ENCODE results near the gene PRM2.

The PRM2 gene, protein sequence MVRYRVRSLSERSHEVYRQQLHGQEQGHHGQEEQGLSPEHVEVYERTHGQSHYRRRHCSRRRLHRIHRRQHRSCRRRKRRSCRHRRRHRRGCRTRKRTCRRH

DNA sequence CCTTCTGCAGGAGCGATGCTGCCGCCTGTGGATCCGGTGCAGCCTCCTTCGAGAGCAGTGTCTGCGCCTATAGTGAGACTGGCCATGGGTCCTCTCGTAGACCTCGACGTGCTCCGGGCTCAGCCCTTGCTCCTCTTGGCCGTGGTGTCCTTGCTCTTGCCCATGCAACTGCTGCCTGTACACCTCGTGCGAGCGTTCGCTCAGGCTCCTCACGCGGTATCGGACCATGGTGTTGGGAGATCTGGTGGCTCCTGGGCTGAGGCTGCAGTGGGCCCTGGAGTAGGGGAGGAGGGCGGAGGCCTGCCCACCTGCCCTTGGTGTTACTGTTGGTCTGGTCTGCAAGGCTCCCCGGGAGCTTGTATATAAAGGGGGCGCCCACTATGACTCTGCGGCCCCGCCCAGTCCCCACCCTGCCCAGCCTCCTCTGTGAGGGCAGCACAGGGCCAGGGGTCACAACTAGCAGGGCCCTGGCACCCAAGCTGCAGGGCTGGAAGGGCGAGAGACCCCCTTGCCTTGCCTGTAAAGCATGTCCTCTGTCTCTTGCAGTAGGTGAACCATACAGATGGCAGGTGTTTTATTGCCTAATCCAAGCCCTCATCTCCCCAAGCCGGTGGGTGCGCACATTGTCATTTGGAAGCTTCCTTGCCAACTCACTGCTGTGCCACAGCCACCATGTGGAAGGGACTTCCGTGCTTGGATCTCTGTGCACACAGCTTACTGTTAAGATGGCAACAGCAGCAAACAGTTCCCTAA is at the start of gene PRM2:
TSS of gene PRM2 (minus strand) at position 338 of the 753 bp plus-strand sequence. CDS start at position 228, 110 bp downstream.
- no peak within 1 kb of the TSS for H3K4me3 ChIP-seq (replicated peaks; ENCODE audit: low read depth, low read length)
- DNase-seq (ENCODE audit: low read depth): no peak
- TF ChIP-seq, protein P1, sequence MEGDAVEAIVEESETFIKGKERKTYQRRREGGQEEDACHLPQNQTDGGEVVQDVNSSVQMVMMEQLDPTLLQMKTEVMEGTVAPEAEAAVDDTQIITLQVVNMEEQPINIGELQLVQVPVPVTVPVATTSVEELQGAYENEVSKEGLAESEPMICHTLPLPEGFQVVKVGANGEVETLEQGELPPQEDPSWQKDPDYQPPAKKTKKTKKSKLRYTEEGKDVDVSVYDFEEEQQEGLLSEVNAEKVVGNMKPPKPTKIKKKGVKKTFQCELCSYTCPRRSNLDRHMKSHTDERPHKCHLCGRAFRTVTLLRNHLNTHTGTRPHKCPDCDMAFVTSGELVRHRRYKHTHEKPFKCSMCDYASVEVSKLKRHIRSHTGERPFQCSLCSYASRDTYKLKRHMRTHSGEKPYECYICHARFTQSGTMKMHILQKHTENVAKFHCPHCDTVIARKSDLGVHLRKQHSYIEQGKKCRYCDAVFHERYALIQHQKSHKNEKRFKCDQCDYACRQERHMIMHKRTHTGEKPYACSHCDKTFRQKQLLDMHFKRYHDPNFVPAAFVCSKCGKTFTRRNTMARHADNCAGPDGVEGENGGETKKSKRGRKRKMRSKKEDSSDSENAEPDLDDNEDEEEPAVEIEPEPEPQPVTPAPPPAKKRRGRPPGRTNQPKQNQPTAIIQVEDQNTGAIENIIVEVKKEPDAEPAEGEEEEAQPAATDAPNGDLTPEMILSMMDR (IDR thresholded peaks at IDR 0.05; ENCODE audit: low read length, missing control alignments): no peak

DNA sequence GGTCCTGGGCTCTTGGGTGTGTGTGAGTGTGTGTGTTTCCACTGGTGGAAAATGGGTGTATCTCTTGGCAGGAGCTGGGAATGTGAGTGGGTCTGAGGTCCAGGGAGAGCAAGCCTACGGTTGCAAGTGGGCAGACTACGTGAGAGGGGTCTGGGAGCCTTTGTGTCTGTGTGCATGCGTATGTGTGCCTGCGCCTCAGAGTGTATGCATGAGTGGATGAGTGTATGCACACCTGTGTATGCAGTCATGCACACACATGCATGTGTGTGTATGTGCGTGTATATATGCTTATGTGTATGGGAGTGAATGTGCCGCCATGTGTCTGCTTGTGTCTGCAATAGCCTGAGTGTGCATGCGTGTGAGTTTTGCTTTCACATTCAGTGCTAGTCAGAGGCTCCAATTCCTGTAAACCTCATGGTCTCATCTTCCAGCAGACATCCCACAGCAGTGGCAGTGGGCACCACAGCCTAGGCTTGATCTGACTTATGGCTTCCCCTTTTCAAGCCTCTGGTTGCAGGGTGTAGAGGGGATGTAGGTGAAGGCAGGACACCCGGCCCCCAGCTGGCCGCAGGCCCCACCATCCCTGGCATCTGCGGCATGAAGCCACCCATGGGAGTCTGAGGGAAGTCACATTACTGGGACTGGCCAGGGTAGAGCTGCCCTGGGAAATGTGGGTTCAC is 49.3 kb upstream of the PRM2 start:
- DNase-seq (ENCODE audit: low read depth): no peak

DNA sequence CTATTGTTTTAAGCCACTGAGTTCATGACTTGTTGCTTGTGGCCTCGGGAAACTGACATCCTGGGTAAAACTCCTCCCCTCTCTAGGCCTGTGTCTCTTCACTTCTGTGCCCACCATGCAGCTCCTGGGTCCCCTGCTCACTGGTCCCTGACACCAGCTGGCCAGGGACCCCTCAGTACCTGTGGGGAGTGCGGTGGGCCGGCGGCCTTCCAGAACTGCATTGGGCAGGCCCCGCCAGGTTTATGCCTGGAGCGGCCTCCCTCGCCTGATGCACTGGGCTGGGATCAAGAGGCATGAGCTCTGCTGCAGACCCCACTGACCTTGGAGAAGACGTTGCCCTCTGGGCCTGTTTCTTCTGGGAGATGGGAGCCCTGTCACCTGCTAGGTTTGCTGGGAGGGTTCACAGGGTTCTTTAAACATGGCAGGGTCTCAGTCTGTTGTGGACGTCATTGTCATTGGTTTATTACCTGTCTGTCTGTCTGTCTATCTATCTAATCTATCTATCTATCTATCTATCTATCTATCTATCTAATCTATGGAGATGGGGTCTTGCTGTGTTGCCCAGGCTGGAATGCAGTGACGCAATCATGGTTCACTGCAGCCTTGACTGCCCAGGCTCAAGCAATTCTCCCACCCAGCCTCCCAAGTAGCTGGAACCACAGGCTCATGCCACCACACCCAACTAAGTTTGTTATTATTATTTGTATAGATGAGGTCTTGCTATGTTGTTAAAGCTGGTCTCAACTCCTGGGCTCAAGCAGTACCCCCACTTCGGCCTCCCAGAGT is 47.5 kb upstream of the PRM2 start:
- TF ChIP-seq, protein P1 (IDR thresholded peaks at IDR 0.05; ENCODE audit: low read length, missing control alignments): no peak
- no peak overlapping the region for H3K4me3 ChIP-seq (replicated peaks; ENCODE audit: low read depth, low read length)

More for the DNA sequence above, 49.3 kb upstream of the PRM2 start:
- H3K4me3 ChIP-seq (replicated peaks; ENCODE audit: low read depth, low read length): no peak overlapping the region
- TF ChIP-seq, protein P1 (IDR thresholded peaks at IDR 0.05; ENCODE audit: low read length, missing control alignments): no peak

DNA sequence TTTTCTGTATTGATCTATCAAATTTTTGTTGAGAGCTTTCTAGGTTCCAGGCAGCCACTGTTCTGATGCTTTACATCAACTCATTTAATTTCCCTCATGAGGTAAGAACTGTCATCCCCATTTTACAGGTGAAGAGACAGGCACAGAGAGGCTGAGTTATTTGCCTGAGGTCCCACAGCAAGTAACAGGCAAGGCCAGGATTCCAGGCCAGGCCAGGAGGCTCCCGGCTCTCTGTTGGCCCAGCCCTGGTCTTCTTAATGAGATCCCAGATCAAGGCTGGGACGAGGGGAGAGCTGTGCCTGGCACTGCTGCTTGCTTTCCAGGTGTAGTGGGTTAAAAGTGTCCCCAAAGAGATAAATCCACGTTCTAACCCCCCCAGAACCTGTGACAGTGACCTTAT is 46.5 kb upstream of the PRM2 start:
- H3K4me3 ChIP-seq (replicated peaks; ENCODE audit: low read depth, low read length): no peak overlapping the region
- DNase-seq (ENCODE audit: low read depth): no peak
- TF ChIP-seq, protein P1 (IDR thresholded peaks at IDR 0.05; ENCODE audit: low read length, missing control alignments): no peak

More for the DNA sequence above, 47.5 kb upstream of the PRM2 start:
- DNase-seq (ENCODE audit: low read depth): no peak

DNA sequence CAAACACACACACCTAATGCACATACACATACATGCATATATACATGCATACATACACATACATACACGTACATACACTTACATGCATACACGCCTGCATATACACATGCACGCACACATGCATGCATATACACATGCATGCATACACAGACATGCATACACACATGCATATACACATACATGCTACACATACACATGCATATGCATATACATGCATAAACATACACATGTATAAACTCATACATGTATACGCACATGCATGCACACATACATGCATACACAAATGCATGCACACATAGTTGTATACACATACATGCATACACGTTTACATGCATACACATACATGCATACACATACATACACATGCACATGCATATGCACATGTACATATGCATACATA is 45.4 kb upstream of the PRM2 start:
- no peak overlapping the region for H3K4me3 ChIP-seq (replicated peaks; ENCODE audit: low read depth, low read length)
- DNase-seq (ENCODE audit: low read depth): no peak
- TF ChIP-seq, protein P1 (IDR thresholded peaks at IDR 0.05; ENCODE audit: low read length, missing control alignments): no peak

DNA sequence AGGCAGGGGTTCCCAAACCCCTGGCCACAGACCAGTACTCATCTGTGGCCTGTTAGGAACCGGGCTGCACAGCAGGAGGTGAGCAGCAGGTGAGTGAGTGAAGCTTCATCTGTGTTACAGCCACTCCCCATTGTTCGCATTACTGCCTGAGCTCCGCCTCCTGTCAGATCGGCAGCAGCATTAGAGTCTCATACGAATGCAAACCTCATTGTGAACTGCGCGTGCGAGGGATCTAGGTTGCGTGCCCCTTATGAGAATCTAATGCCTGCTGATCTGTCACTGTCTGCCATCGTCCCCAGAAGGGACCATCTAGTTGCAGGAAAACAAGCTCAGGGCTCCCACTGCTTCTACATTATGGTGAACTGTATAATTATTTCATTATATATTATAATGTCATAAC is 43.9 kb upstream of the PRM2 start:
- H3K4me3 ChIP-seq (replicated peaks; ENCODE audit: low read depth, low read length): no peak overlapping the region
- TF ChIP-seq, protein P1 (IDR thresholded peaks at IDR 0.05; ENCODE audit: low read length, missing control alignments): no peak
- DNase-seq (ENCODE audit: low read depth): no peak

Data from fibroblast of pulmonary artery (primary cell).